ENCODE measurements around the gene GALNT9. TPM values are rescaled to one million over a fixed set of nuclear protein-coding genes. Genes with fewer than 3 reads are reported as not detected.

GALNT9 gene
- total and polyA plus RNA-seq, 12 donors = 0.01 to 0.19 TPM; not detected in 10

DNA sequence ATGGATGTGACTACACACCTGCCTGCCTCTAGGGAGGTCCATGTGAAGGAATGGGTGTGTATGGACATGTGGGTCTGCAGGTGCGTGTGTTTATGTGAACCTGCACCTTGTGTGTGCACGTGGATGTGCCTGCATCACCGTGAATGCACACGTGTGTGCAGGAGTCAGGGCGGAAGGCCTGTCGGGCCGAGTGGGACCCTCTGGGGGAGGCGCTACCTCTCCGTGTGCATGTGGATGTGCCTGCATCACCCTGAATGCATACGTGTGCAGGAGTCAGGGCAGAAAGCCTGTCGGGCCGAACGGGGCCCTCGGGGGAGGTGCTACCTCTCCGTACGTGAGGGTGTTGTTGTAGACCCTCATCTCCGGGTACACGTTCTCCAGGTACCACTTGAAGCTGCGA, 128.6 kb downstream of the GALNT9 start:
- WGBS, 2 donors = 84 to 87% methylated on average over 19 of the region's 19 CpGs
- no peaks in the 10 kb centered on the region for H3K36me3 ChIP-seq
- no peak overlapping the region for H3K4me3 ChIP-seq
- no peaks in the 10 kb centered on the region for H3K9me3 ChIP-seq
- ATAC-seq (no peak), DNase-seq (no peak)
- TF ChIP-seq, protein P1, sequence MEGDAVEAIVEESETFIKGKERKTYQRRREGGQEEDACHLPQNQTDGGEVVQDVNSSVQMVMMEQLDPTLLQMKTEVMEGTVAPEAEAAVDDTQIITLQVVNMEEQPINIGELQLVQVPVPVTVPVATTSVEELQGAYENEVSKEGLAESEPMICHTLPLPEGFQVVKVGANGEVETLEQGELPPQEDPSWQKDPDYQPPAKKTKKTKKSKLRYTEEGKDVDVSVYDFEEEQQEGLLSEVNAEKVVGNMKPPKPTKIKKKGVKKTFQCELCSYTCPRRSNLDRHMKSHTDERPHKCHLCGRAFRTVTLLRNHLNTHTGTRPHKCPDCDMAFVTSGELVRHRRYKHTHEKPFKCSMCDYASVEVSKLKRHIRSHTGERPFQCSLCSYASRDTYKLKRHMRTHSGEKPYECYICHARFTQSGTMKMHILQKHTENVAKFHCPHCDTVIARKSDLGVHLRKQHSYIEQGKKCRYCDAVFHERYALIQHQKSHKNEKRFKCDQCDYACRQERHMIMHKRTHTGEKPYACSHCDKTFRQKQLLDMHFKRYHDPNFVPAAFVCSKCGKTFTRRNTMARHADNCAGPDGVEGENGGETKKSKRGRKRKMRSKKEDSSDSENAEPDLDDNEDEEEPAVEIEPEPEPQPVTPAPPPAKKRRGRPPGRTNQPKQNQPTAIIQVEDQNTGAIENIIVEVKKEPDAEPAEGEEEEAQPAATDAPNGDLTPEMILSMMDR (IDR thresholded peaks at IDR 0.05) = no peak
- no peak overlapping the region for H3K27ac ChIP-seq
- intact Hi-C loops (cut with DNase I) = no loop called here
- H3K27me3 ChIP-seq = peaks cover 8 to 83% (median 42%) of the 10 kb centered on the region in 7 donors
- H3K4me1 ChIP-seq = peaks cover 0 to 9% (median 7%) of the 10 kb centered on the region in 9 donors

DNA sequence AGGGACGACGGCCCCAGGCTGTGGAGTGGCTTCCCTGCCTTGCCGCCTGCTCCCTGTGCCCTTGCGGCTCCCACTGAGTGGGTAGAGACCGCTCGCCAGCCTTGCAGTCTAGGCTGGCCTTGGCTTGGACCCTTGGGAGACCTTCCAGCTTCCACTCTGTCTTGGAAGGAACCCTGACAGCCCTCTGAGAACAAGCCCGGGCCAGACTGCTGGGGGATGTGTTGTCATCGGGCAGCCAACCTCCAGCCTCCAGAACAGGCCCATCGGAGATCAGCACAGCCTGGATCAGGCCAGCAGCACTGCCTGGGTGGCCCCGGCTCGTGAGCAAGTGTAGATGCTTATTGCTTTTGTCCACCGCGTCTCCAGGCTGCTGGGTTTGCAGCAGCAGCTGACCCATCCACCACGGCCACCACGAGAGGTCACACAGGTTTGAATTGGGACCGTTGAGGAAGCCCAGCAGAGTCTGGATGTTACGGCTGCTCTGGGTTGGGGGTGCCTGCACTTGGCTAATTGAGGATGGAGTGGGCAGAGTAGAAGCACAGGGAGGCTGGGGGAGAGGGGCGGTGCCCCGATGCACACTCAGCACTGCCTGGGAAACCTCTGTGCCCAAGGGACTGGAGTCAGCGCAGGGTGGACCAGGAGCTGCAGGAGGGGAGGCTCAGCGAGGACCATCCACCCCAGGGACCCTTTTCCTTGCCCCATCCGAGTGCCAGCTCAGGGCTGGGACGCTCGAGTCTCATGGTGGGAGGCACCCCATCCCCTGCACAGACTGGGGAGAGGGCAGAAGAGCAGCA, 129.7 kb downstream of the GALNT9 start:
- 79% methylated on average over 24 of the region's 24 CpGs for WGBS, 2 donors
- intact Hi-C loops (cut with DNase I) = no loop called here
- TF ChIP-seq, protein P1 (IDR thresholded peaks at IDR 0.05) = no peak
- no peaks in the 10 kb centered on the region for H3K9me3 ChIP-seq
- no peak overlapping the region for H3K4me3 ChIP-seq
- H3K27me3 ChIP-seq = peaks cover 0 to 75% (median 32%) of the 10 kb centered on the region in 7 donors
- ATAC-seq (no peak), DNase-seq (no peak)
- H3K36me3 ChIP-seq = no peaks in the 10 kb centered on the region
- H3K4me1 ChIP-seq = no peaks in the 10 kb centered on the region
- H3K27ac ChIP-seq = no peak overlapping the region

DNA sequence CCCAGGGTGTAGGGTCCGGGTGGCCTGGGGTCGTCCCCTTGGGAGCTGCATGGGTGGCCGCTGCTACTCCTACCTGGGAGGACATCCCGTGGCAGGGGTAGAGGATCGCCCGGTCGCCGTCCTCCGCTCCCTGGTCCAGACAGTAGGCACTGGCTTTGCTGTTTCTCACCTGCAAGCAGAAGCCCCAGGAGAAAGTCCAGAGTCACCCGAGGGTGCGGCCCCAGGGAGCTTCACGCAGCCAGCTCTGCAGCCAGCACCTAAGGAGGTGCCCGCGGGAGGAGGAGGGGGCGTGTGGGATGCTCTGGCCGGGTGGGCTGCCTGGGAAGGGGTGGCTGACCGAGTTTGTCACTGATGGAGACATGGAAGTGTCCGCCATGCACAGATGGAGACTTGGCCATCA, 130.3 kb downstream of the GALNT9 start:
- ATAC-seq (no peak), DNase-seq (no peak)
- intact Hi-C loops (cut with DNase I) = no loop called here
- Histone ChIP-seq H3K4me3 (no peak overlapping the region), H3K27ac (no peak overlapping the region), H3K36me3 (no peaks in the 10 kb centered on the region), H3K4me1 (no peaks in the 10 kb centered on the region), H3K9me3 (peaks cover 0 to 5% (median 0%) of the 10 kb centered on the region in 11 donors), H3K27me3 (peaks cover 0 to 70% (median 25%) of the 10 kb centered on the region in 7 donors)
- TF ChIP-seq, protein P1 (IDR thresholded peaks at IDR 0.05) = no peak
- WGBS, 2 donors = 81 to 83% methylated on average over 18 of the region's 18 CpGs

DNA sequence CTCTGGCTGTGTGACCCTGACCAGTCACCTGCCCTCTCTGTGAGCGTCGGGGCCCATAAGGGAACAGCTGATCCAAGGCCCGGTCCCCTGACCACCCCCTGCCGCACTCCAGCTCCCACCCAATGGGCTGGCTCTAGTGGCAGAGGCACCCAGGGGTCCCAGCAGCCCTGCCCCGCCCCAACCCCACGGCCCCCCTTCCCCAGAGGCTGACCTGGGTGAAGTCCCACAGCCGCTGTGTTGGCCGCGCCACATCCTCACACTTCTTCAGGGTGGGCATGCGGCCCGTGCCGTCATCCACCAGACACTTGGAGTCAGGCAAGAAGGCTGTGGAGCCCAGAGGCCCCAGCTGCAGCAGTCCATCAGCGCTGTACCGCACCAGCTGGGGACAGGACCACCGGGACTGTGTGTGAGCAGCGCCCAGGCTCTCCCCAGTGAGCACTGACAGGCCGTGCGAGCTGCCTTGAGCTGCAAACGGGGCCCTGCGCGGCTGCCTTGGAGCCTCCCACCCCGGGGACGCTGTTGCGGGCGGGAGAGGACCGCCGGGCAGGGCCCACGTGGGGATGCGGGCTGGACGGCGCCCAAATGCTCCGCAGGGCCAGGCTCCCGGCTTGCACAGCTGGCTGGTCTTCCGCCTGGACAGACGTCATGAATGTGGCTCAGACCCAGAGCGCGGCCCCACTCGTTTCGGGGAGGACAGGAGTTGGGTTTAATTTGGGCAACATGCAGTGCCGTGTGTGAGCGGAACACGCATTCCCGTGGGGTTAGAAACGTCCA, 131.6 kb downstream of the GALNT9 start:
- WGBS, 2 donors = 76 to 78% methylated on average over 43 to 44 of the region's 44 CpGs
- peak; percentile 35 to 66 for DNase-seq
- no peaks in the 10 kb centered on the region for H3K36me3 ChIP-seq
- H3K27me3 ChIP-seq = peaks cover 0 to 57% (median 13%) of the 10 kb centered on the region in 7 donors
- H3K4me3 ChIP-seq = no peak overlapping the region
- peaks cover 0 to 14% (median 0%) of the 10 kb centered on the region in 11 donors for H3K9me3 ChIP-seq
- ATAC-seq = peak in 7 of 8 donors; percentile 32 to 74 (median 46)
- no peaks in the 10 kb centered on the region for H3K4me1 ChIP-seq
- intact Hi-C loops (cut with DNase I) = no loop called here
- no peak overlapping the region for H3K27ac ChIP-seq
- TF ChIP-seq, protein P1 (IDR thresholded peaks at IDR 0.05) = no peak

Measured in heart right ventricle (tissue), 16 donors.